HL-60 (cell line): ENCODE results near the gene GIPC1.
A peak's percentile ranks its signal among the peaks of the same experiment; 100 is the strongest.

Experiments
- DNase-seq, 2 experiments: peaks; one replicate each; pipeline ENCODE4 v3.0.0-alpha.2; 2010 to 2020; ENCODE audit warnings: low read depth in 1 of 2, low spot score in 1 of 2
- H3K27ac ChIP-seq: fragments of 250-450 bp; sonication (Bioruptor Pico); replicated peaks from 2 replicates; pipeline ENCODE4 v1.5.1; 2020; ENCODE audit warnings: mild to moderate bottlenecking, moderate library complexity
- H3K27me3 ChIP-seq: fragments of 250-450 bp; sonication (Bioruptor Pico); 2 replicates; pipeline ENCODE4 v1.5.1; 2021; ENCODE audit warnings: mild to moderate bottlenecking, moderate library complexity; ENCODE audit not compliant: insufficient read depth, poor library complexity, severe bottlenecking
- H3K4me3 ChIP-seq: replicated peaks from 2 replicates; pipeline ENCODE4 v1.5.1; 2011; ENCODE audit warnings: mild to moderate bottlenecking, control low read depth, low read length; ENCODE audit not compliant: insufficient read depth
- GABPA ChIP-seq: IDR thresholded peaks from 2 replicates; pipeline ENCODE4 v1.6.1; 2012; ENCODE audit warnings: low read depth
- POLR2AphosphoS5 ChIP-seq: IDR thresholded peaks from 2 replicates; pipeline ENCODE4 v1.6.1; 2012; ENCODE audit warnings: low read depth
- SPI1 ChIP-seq: IDR thresholded peaks from 2 replicates; pipeline ENCODE4 v1.6.1; 2012; ENCODE audit warnings: low read depth, mild to moderate bottlenecking, borderline replicate concordance
- TF ChIP-seq, protein P1 (sequence below): IDR thresholded peaks from 2 replicates; pipeline ENCODE4 v1.6.1; 2012; ENCODE audit warnings: low read depth; ENCODE audit not compliant: insufficient replicate concordance
- TF ChIP-seq, protein P2 (sequence below): IDR thresholded peaks from one replicate; pipeline ENCODE4 v1.5.1; 2011; ENCODE audit warnings: low read length, control low read depth, inconsistent platforms; ENCODE audit not compliant: insufficient read depth

GIPC1 gene

DNA sequence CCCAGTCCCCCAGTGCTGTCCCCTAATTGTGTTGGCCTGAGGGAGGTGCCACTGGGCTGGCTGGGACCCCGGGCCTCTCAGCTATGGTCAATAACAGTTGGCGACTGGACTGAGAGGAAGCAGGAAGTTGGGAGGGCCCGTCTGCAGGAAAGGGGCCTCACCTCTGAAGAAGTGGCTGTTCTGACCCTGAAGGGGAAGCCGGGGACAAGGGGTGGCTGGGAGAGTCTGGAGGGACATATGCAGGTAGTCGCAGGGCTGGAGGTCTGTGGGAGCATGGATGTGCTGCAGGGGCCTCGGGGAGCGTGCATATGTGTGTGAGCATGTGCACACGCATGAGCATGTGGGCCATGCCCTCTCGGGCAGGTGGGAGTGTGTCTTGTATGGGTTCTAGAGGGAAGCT lies 56.9 kb downstream of the GIPC1 start:
- Histone ChIP-seq H3K4me3 (no peak overlapping the region), H3K27me3 (no peaks in the 10 kb centered on the region), H3K27ac (peak overlapping the region; percentile 76)
- DNase-seq: peak; percentile 66 to 69
- peak; percentile 42; the same call in 1 of the 2 replicates for TF ChIP-seq SPI1
- TF ChIP-seq, protein P1, sequence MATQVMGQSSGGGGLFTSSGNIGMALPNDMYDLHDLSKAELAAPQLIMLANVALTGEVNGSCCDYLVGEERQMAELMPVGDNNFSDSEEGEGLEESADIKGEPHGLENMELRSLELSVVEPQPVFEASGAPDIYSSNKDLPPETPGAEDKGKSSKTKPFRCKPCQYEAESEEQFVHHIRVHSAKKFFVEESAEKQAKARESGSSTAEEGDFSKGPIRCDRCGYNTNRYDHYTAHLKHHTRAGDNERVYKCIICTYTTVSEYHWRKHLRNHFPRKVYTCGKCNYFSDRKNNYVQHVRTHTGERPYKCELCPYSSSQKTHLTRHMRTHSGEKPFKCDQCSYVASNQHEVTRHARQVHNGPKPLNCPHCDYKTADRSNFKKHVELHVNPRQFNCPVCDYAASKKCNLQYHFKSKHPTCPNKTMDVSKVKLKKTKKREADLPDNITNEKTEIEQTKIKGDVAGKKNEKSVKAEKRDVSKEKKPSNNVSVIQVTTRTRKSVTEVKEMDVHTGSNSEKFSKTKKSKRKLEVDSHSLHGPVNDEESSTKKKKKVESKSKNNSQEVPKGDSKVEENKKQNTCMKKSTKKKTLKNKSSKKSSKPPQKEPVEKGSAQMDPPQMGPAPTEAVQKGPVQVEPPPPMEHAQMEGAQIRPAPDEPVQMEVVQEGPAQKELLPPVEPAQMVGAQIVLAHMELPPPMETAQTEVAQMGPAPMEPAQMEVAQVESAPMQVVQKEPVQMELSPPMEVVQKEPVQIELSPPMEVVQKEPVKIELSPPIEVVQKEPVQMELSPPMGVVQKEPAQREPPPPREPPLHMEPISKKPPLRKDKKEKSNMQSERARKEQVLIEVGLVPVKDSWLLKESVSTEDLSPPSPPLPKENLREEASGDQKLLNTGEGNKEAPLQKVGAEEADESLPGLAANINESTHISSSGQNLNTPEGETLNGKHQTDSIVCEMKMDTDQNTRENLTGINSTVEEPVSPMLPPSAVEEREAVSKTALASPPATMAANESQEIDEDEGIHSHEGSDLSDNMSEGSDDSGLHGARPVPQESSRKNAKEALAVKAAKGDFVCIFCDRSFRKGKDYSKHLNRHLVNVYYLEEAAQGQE: no peak

DNA sequence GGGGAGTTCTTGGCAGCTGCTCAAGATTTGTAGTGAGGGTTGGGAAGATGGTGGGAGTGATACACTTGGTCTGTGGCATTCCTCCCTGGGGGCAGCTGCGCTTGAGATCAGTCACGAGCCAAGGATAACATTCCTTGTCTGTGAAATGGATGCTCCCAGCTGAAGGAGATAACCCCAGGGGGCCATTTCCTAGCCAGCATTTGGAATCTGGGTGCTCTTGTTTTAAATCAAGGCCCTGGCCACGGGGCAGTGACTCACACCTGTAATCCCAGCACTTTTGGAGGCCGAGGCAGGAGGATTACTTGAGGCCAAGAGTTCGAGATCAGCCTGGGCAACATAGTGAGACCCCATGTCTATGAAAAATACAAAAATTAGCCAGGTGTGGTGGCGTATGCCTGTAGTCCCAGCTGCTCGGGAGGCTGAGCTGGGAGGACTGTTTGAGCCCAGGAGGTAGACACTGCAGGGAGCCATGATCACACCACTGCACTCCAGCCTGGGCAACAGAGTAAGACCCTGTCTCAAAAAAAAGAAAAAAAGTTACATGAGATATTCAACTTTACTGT lies 58.3 kb downstream of the GIPC1 start:
- Histone ChIP-seq H3K27ac (peak overlapping the region; percentile 11; the same call in 1 of the 2 replicates), H3K27me3 (no peaks in the 10 kb centered on the region), H3K4me3 (no peak overlapping the region)
- DNase-seq: no peak
- TF ChIP-seq GABPA: no peak
- no peak for TF ChIP-seq SPI1
- TF ChIP-seq, protein P2, sequence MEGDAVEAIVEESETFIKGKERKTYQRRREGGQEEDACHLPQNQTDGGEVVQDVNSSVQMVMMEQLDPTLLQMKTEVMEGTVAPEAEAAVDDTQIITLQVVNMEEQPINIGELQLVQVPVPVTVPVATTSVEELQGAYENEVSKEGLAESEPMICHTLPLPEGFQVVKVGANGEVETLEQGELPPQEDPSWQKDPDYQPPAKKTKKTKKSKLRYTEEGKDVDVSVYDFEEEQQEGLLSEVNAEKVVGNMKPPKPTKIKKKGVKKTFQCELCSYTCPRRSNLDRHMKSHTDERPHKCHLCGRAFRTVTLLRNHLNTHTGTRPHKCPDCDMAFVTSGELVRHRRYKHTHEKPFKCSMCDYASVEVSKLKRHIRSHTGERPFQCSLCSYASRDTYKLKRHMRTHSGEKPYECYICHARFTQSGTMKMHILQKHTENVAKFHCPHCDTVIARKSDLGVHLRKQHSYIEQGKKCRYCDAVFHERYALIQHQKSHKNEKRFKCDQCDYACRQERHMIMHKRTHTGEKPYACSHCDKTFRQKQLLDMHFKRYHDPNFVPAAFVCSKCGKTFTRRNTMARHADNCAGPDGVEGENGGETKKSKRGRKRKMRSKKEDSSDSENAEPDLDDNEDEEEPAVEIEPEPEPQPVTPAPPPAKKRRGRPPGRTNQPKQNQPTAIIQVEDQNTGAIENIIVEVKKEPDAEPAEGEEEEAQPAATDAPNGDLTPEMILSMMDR: no peak
- no peak for TF ChIP-seq POLR2AphosphoS5
- TF ChIP-seq, protein P1: no peak

DNA sequence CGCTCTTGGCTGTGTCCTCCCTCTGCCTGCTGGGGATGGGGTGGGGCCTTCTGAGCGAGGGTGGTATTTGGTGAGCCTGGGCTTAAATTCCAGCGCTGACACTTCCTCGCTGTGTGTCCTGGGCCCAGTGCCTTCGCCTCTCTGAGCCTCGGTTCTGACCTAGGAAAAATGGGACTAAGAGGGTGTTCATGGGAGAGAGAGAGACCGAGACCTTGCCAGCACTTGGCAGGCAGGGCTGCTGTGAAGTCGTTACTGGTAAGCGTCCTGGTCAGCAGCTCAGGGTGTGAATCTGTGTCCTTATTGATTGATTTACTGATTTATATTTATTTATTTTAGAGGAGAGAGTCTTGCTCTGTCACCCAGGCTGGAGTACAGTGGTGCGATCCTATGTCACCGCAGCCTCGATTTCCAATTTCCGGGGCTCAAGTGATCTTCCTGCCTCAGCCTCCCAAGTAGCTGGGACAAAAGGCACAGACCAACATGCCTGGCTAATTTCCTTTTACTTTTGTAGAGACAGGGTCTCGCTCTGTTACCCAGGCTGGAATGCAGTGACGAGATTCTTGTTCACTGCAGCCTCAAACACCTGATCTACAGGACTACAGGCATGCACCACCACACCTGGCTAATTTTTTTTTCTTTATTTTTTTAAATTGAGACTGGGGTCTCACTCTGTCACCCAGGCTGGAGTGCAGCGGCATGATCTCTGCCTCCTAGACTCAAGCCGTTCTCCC lies 60.4 kb downstream of the GIPC1 start:
- H3K27me3 ChIP-seq: no peaks in the 10 kb centered on the region
- H3K4me3 ChIP-seq: no peak overlapping the region
- H3K27ac ChIP-seq: peak overlapping the region; percentile 23; the same call in 1 of the 2 replicates
- TF ChIP-seq SPI1 (no peak), POLR2AphosphoS5 (no peak), GABPA (no peak)
- TF ChIP-seq, protein P1: no peak
- TF ChIP-seq, protein P2: no peak
- DNase-seq: no peak
